ENCODE data around the gene TROAP.

DNA sequence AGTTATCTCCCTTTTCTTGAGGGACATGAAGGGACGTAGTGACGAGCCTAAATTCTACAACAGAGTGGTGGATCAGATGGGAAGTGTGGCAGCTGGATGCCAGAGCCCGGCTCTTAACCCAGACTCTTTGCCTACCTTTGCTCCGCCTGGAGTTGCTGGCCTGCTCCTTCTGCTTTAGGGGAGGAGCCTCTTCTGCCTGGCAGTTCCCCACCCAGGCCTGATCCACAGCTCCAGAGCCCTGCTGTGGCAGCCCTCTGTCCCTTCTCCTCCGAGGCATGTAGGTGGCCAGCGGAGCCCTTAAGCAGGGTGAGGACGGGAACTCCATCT, 30.4 kb upstream of the TROAP start:
- TF ChIP-seq, protein P1, sequence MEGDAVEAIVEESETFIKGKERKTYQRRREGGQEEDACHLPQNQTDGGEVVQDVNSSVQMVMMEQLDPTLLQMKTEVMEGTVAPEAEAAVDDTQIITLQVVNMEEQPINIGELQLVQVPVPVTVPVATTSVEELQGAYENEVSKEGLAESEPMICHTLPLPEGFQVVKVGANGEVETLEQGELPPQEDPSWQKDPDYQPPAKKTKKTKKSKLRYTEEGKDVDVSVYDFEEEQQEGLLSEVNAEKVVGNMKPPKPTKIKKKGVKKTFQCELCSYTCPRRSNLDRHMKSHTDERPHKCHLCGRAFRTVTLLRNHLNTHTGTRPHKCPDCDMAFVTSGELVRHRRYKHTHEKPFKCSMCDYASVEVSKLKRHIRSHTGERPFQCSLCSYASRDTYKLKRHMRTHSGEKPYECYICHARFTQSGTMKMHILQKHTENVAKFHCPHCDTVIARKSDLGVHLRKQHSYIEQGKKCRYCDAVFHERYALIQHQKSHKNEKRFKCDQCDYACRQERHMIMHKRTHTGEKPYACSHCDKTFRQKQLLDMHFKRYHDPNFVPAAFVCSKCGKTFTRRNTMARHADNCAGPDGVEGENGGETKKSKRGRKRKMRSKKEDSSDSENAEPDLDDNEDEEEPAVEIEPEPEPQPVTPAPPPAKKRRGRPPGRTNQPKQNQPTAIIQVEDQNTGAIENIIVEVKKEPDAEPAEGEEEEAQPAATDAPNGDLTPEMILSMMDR (IDR thresholded peaks at IDR 0.05): no peak
- TF ChIP-seq EZH2 (IDR thresholded peaks at IDR 0.05) (no peak), EZH2phosphoT487 (IDR thresholded peaks at IDR 0.05) (no peak)

Measured in neural progenitor cell (in vitro differentiated cells).